Measurements from ENCODE around the gene MYADML2.

MYADML2 gene

GRCh38 chr17:81890447-81891302 lies 56.4 kb downstream of the MYADML2 start:
- DNase-seq = no peak

All from CD4-positive, alpha-beta T cell treated with Interleukin-15 for 1 hour (primary cell).